Measurements from ENCODE around the gene HRAS.

GRCh38 chr11:579830-580601, 44.6 kb upstream of the HRAS start:
- TF ChIP-seq CTCF (conservative IDR thresholded peaks at IDR 0.05; ENCODE audit: low read length) (no peak), EZH2phosphoT487 (IDR thresholded peaks at IDR 0.05; ENCODE audit: borderline replicate concordance) (no peak)
